WTC11 (cell line): ENCODE data around the gene CALY. TPM values are rescaled to one million over a fixed set of nuclear protein-coding genes. Genes with fewer than 3 reads are reported as not detected.
A peak's percentile ranks its signal among the peaks of the same experiment; 100 is the strongest.

Source experiments
- microRNA-seq: library from miRNA; unstranded; fragments of <30 nt; microRNA quantifications from one replicate; pipeline ENCODE4 v1.2.0, GENCODE V29; 2022; ENCODE audit warnings: borderline number of aligned reads
- total RNA-seq: library from RNA; stranded (reverse); gene quantifications from 3 replicates; pipeline ENCODE4 v1.2.3, GENCODE V29; 2021
- TF ChIP-seq, protein P1 (sequence below): sonication (generic); formaldehyde crosslinking; conservative IDR thresholded peaks from 2 replicates; pipeline ENCODE4 v1.8.1; 2022; ENCODE audit warnings: mild to moderate bottlenecking, missing genetic modification reagents
- TF ChIP-seq, protein P2 (sequence below): sonication (generic); formaldehyde crosslinking; IDR thresholded peaks from 2 replicates; pipeline ENCODE4 v1.8.0; 2023; ENCODE audit warnings: missing genetic modification reagents, mild to moderate bottlenecking, borderline replicate concordance
- TF ChIP-seq, protein P3 (sequence below): sonication (generic); formaldehyde crosslinking; IDR thresholded peaks from 2 replicates; pipeline ENCODE4 v1.8.0; 2022; ENCODE audit warnings: mild to moderate bottlenecking, missing genetic modification reagents

The CALY gene
- total RNA-seq, 1 experiment from 2014 or later: 0.63 TPM

DNA sequence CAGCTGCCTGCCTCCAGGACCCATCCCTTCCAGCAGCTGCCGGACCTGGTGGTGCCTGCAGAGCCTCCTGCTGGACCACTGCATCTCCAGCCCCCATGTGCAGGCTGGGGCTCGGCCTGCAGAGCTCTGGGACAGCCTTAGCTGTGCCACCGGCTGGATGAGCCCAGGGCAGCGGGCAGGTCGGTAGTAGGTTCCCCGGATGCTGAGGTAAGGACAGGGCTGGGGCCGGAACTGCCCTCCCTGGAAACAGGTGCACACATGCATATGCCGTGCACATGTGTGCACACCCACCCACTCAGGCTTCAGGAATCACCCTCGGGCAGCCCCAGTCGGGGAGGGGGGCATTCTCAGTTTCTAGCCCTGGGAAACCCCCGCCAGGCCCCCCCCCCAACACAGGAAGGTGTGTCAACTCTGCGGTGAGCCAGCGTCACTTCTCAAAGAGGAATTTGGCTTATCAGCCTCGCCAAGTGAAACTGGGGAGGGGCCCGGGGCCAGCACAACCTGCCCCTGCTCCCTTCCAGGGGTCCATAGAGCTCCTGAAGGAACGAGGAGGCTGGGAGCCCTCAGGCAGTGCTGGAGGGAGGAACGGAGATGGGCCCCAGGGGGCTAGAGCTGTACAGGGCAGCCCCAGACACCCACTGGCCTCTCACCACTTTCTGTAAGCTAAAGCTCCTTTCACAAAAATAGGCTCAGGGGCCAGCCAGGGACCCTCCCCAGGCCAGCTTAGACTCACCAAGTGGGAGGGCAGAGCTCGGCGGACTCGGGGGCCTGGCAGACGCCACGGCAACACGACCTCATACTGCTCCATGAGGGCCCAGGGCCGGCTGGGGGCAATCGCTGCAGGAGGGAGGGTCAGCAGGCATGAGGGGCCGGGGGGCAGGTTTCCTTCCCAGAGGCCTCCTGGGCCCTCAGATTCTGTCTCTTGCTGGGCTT lies 61.7 kb downstream of the CALY start (continued):
- TF ChIP-seq, protein P1, sequence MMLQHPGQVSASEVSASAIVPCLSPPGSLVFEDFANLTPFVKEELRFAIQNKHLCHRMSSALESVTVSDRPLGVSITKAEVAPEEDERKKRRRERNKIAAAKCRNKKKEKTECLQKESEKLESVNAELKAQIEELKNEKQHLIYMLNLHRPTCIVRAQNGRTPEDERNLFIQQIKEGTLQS (CRISPR knock-in tag): no peak
- TF ChIP-seq, protein P2, sequence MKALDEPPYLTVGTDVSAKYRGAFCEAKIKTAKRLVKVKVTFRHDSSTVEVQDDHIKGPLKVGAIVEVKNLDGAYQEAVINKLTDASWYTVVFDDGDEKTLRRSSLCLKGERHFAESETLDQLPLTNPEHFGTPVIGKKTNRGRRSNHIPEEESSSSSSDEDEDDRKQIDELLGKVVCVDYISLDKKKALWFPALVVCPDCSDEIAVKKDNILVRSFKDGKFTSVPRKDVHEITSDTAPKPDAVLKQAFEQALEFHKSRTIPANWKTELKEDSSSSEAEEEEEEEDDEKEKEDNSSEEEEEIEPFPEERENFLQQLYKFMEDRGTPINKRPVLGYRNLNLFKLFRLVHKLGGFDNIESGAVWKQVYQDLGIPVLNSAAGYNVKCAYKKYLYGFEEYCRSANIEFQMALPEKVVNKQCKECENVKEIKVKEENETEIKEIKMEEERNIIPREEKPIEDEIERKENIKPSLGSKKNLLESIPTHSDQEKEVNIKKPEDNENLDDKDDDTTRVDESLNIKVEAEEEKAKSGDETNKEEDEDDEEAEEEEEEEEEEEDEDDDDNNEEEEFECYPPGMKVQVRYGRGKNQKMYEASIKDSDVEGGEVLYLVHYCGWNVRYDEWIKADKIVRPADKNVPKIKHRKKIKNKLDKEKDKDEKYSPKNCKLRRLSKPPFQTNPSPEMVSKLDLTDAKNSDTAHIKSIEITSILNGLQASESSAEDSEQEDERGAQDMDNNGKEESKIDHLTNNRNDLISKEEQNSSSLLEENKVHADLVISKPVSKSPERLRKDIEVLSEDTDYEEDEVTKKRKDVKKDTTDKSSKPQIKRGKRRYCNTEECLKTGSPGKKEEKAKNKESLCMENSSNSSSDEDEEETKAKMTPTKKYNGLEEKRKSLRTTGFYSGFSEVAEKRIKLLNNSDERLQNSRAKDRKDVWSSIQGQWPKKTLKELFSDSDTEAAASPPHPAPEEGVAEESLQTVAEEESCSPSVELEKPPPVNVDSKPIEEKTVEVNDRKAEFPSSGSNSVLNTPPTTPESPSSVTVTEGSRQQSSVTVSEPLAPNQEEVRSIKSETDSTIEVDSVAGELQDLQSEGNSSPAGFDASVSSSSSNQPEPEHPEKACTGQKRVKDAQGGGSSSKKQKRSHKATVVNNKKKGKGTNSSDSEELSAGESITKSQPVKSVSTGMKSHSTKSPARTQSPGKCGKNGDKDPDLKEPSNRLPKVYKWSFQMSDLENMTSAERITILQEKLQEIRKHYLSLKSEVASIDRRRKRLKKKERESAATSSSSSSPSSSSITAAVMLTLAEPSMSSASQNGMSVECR: no peak
- TF ChIP-seq, protein P3, sequence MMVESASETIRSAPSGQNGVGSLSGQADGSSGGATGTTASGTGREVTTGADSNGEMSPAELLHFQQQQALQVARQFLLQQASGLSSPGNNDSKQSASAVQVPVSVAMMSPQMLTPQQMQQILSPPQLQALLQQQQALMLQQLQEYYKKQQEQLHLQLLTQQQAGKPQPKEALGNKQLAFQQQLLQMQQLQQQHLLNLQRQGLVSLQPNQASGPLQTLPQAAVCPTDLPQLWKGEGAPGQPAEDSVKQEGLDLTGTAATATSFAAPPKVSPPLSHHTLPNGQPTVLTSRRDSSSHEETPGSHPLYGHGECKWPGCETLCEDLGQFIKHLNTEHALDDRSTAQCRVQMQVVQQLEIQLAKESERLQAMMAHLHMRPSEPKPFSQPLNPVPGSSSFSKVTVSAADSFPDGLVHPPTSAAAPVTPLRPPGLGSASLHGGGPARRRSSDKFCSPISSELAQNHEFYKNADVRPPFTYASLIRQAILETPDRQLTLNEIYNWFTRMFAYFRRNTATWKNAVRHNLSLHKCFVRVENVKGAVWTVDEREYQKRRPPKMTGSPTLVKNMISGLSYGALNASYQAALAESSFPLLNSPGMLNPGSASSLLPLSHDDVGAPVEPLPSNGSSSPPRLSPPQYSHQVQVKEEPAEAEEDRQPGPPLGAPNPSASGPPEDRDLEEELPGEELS (CRISPR knock-in tag): no peak

Small RNAs within 50 kb of the gene (microRNA-seq; reads per million reads assigned to microRNA genes)
- 10.8 reads per million, percentile 27 among the genes with 10 or more reads in this experiment for gene MIR3944

Other genes starting within 250 kb of the CALY start
- 0.11 to 0.20 TPM (median 0.18 TPM) in 3 replicates for gene ADGRA1, start 249.0 kb downstream of the CALY start, total RNA-seq
- gene KNDC1, start 176.7 kb downstream of the CALY start, total RNA-seq: 25.7 to 26.8 TPM (median 26.6 TPM) in 3 replicates
- 140 to 196 TPM (median 143 TPM) in 3 replicates for gene UTF1, start 106.7 kb downstream of the CALY start, total RNA-seq
- 21.5 to 28.0 TPM (median 22.5 TPM) in 3 replicates for gene VENTX, start 99.0 kb downstream of the CALY start, total RNA-seq
- 7.2 to 9.5 TPM (median 7.2 TPM) in 3 replicates for gene ADAM8, start 60.0 kb downstream of the CALY start, total RNA-seq
- 53.2 to 62.5 TPM (median 53.8 TPM) in 3 replicates for gene TUBGCP2, start 28.0 kb downstream of the CALY start, total RNA-seq
- gene ZNF511, start 28.0 kb downstream of the CALY start, total RNA-seq: 69.6 to 86.4 TPM (median 73.2 TPM) in 3 replicates
- gene PRAP1, start 10.5 kb upstream of the CALY start, total RNA-seq: 0.31 to 0.48 TPM in 2 of 3 replicates, not detected in the other
- gene FUOM, start 21.1 kb upstream of the CALY start, total RNA-seq: 31.3 to 40.5 TPM (median 33.8 TPM) in 3 replicates
- gene ECHS1, start 36.5 kb upstream of the CALY start, total RNA-seq: 84.1 to 91.8 TPM (median 88.8 TPM) in 3 replicates
- 3.6 to 5.6 TPM (median 5.2 TPM) in 3 replicates for gene PAOX, start 42.4 kb upstream of the CALY start, total RNA-seq
- gene MTG1, start 57.3 kb upstream of the CALY start, total RNA-seq: 51.8 to 63.0 TPM (median 53.0 TPM) in 3 replicates
- gene SPRN, start 87.7 kb upstream of the CALY start, total RNA-seq: 0.27 to 0.59 TPM (median 0.32 TPM) in 3 replicates
- gene SCART1, start 117.0 kb upstream of the CALY start, total RNA-seq: 0.57 to 1.2 TPM (median 1.1 TPM) in 3 replicates
- gene CYP2E1, start 190.5 kb upstream of the CALY start, total RNA-seq: 1.0 to 2.6 TPM (median 1.3 TPM) in 3 replicates
- gene SYCE1, start 228.7 kb upstream of the CALY start, total RNA-seq: not detected in 3 replicates